ENCODE data around the gene DFFA.

The DFFA gene

DNA sequence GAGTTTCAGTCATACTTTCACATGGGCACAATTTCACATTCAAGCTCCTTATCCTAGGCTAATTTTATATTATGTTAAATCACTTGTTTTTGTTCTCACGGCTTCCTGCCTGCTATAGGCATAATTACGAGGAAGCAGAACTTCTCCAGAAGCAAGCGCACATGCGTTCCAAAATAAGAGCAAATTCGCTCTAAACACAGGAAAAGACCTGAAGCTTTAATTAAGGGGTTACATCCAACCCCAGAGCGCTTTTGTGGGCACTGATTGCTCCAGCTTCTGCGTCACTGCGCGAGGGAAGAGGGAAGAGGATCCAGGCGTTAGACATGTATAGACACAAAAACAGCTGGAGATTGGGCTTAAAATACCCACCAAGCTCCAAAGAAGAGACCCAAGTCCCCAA is 22.6 kb downstream of the DFFA start, which contains the start of gene CORT:
CORT (plus strand) TSS at position 281 of the 400 bp plus-strand sequence. CDS start 193 bp downstream, outside the sequence.
- no peak for TF ChIP-seq POLR2AphosphoS5 (IDR thresholded peaks at IDR 0.05; ENCODE audit: low read depth, low read length)
- no peak for TF ChIP-seq TAF1 (IDR thresholded peaks at IDR 0.05; ENCODE audit: borderline replicate concordance, insufficient read depth, low read length)
- TF ChIP-seq, protein P1, sequence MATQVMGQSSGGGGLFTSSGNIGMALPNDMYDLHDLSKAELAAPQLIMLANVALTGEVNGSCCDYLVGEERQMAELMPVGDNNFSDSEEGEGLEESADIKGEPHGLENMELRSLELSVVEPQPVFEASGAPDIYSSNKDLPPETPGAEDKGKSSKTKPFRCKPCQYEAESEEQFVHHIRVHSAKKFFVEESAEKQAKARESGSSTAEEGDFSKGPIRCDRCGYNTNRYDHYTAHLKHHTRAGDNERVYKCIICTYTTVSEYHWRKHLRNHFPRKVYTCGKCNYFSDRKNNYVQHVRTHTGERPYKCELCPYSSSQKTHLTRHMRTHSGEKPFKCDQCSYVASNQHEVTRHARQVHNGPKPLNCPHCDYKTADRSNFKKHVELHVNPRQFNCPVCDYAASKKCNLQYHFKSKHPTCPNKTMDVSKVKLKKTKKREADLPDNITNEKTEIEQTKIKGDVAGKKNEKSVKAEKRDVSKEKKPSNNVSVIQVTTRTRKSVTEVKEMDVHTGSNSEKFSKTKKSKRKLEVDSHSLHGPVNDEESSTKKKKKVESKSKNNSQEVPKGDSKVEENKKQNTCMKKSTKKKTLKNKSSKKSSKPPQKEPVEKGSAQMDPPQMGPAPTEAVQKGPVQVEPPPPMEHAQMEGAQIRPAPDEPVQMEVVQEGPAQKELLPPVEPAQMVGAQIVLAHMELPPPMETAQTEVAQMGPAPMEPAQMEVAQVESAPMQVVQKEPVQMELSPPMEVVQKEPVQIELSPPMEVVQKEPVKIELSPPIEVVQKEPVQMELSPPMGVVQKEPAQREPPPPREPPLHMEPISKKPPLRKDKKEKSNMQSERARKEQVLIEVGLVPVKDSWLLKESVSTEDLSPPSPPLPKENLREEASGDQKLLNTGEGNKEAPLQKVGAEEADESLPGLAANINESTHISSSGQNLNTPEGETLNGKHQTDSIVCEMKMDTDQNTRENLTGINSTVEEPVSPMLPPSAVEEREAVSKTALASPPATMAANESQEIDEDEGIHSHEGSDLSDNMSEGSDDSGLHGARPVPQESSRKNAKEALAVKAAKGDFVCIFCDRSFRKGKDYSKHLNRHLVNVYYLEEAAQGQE (IDR thresholded peaks at IDR 0.05; ENCODE audit: insufficient read depth in 1 of 2, low read depth in 2 of 2, low read length in 2 of 2): no peak
- TF ChIP-seq SIN3A (IDR thresholded peaks at IDR 0.05; ENCODE audit: borderline replicate concordance, insufficient read depth, low read length): no peak
- TF ChIP-seq FOXP2 (optimal IDR thresholded peaks at IDR 0.05; ENCODE audit: borderline replicate concordance, extremely low read depth, extremely low read length, insufficient read depth): no peak

DNA sequence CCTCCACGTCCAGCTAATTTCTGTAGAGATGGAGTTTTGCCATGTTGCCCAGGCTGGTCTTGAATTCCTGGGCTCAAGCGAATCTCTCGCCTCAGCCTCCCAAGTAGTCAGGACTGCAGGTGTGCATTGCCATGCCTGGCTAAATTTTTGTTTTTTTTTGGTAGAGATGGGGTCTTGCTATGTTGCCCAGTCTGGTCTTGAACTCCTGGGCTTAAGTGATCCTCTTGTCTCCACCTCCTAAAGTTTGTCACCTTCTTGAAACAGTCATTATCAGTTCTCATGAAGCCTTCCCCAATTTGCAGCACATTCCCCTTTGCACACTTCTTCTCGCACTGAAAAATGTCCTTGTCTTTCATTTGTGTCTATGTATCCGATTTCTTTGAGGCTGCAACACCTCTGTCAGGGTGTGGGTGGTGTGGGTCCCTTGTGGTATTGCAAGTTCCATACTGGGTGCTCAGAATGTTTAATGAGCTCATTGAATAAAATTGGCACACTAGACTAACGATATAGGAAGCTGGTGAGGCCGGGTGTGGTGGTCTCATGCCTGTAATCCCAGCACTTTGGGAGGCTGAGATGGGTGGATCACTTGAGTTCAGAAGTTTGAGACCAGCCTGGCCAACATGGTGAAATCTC is 25.4 kb downstream of the DFFA start:
- TF ChIP-seq SIN3A (IDR thresholded peaks at IDR 0.05; ENCODE audit: borderline replicate concordance, insufficient read depth, low read length): no peak
- TF ChIP-seq FOXP2 (optimal IDR thresholded peaks at IDR 0.05; ENCODE audit: borderline replicate concordance, extremely low read depth, extremely low read length, insufficient read depth): no peak
- TF ChIP-seq POLR2AphosphoS5 (IDR thresholded peaks at IDR 0.05; ENCODE audit: low read depth, low read length): no peak
- TF ChIP-seq, protein P1 (IDR thresholded peaks at IDR 0.05; ENCODE audit: insufficient read depth in 1 of 2, low read depth in 2 of 2, low read length in 2 of 2): no peak
- no peak for TF ChIP-seq TAF1 (IDR thresholded peaks at IDR 0.05; ENCODE audit: borderline replicate concordance, insufficient read depth, low read length)

DNA sequence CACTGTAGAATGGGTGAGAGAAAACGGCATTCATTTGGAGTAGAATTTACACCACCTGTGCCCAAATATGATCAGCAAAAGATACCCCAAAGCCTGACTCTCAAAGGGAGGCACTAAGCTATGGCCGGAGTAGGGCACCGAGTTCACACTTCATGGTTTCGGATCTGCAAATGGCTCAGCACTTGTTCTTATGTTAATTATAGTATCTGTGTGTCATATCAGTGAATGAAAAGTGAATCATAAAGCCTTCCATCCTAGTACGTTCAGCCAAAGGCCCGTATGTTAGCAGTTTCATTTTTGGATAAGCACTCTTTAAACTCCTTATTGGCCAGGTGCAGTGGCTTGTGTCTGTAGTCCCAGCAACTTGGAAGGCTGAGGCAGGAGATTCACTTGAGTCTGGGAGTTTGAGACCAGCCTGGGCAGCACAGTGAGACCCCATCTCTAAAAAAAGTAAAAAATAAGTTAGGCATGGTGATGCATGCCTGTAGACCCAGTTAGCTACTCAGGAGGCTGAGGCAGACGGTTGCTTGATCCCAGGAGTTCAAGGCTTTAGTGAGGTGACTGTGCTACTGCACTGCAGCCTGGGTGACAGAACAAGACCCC is 27.4 kb downstream of the DFFA start:
- TF ChIP-seq POLR2AphosphoS5 (IDR thresholded peaks at IDR 0.05; ENCODE audit: low read depth, low read length) (no peak), FOXP2 (optimal IDR thresholded peaks at IDR 0.05; ENCODE audit: borderline replicate concordance, extremely low read depth, extremely low read length, insufficient read depth) (no peak), SIN3A (IDR thresholded peaks at IDR 0.05; ENCODE audit: borderline replicate concordance, insufficient read depth, low read length) (no peak), TAF1 (IDR thresholded peaks at IDR 0.05; ENCODE audit: borderline replicate concordance, insufficient read depth, low read length) (no peak)
- TF ChIP-seq, protein P1 (IDR thresholded peaks at IDR 0.05; ENCODE audit: insufficient read depth in 1 of 2, low read depth in 2 of 2, low read length in 2 of 2): no peak

DNA sequence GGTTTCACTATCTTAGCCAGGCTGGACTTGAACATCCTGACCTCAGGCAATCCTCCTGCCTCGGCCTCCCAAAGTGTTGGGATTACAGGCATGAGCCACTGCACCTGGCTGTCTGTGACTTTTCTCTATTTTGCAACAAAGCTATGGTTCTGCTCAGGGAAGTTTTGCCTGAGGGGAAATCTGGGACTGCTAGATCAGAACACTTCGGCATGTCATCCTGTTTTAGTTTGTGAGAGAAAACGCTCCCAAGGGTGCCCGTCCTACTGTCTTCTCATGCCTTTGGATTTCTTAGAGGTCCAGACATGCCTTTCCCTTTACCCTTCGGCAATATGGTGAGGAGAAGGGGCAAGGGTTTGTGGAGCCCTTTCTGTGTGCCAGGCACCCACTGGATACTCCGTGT is 28.1 kb downstream of the DFFA start:
- TF ChIP-seq, protein P1 (IDR thresholded peaks at IDR 0.05; ENCODE audit: insufficient read depth in 1 of 2, low read depth in 2 of 2, low read length in 2 of 2): no peak
- TF ChIP-seq TAF1 (IDR thresholded peaks at IDR 0.05; ENCODE audit: borderline replicate concordance, insufficient read depth, low read length): no peak
- TF ChIP-seq POLR2AphosphoS5 (IDR thresholded peaks at IDR 0.05; ENCODE audit: low read depth, low read length): no peak
- no peak for TF ChIP-seq FOXP2 (optimal IDR thresholded peaks at IDR 0.05; ENCODE audit: borderline replicate concordance, extremely low read depth, extremely low read length, insufficient read depth)
- TF ChIP-seq SIN3A (IDR thresholded peaks at IDR 0.05; ENCODE audit: borderline replicate concordance, insufficient read depth, low read length): no peak

Measured in PFSK-1 (cell line).